Measurements from ENCODE around the gene KCNK1. TPM values are rescaled to one million over a fixed set of nuclear protein-coding genes. Genes with fewer than 3 reads are reported as not detected.

KCNK1 gene
- total RNA-seq, 4 donors from 2014 or later: 1.2 to 2.8 (median 1.7) TPM

- intact Hi-C loops (cut with DNase I): no loop called here
- Histone ChIP-seq H3K36me3 (peaks cover 0 to 7% (median 0%) of the 10 kb centered on the region in 4 donors), H3K27ac (replicated peaks in 1 of 4) (no peak overlapping the region), H3K9me3 (no peaks in the 10 kb centered on the region), H3K4me1 (no peaks in the 10 kb centered on the region), H3K27me3 (no peaks in the 10 kb centered on the region), H3K4me3 (no peak overlapping the region)
- TF ChIP-seq EP300 (IDR thresholded peaks at IDR 0.05) (no peak), POLR2AphosphoS5 (IDR thresholded peaks at IDR 0.05) (no peak), CTCF (IDR thresholded peaks at IDR 0.05) (no peak), POLR2A (IDR thresholded peaks at IDR 0.05; ENCODE audit: low read depth) (no peak)
- no peak for DNase-seq (ENCODE audit: extremely low spot score)
- 85% methylated on average over 5 of the region's 5 CpGs for WGBS
Measured at GRCh38 chr1:233664253-233664652, 50.3 kb downstream of the KCNK1 start.

GRCh38 chr1:233664804-233665574, 51.1 kb downstream of the KCNK1 start:
- H3K27me3 ChIP-seq: no peaks in the 10 kb centered on the region
- no peaks in the 10 kb centered on the region for H3K9me3 ChIP-seq
- no peaks in the 10 kb centered on the region for H3K4me1 ChIP-seq
- no peak overlapping the region for H3K4me3 ChIP-seq
- no peak for DNase-seq (ENCODE audit: extremely low spot score)
- H3K27ac ChIP-seq (replicated peaks in 1 of 4): no peak overlapping the region
- WGBS: 96% methylated on average over 5 of the region's 5 CpGs
- intact Hi-C loops (cut with DNase I): no loop called here
- TF ChIP-seq EP300 (IDR thresholded peaks at IDR 0.05): no peak
- no peak for TF ChIP-seq CTCF (IDR thresholded peaks at IDR 0.05)
- H3K36me3 ChIP-seq: peaks cover 0 to 7% (median 0%) of the 10 kb centered on the region in 4 donors

- H3K4me3 ChIP-seq: no peak overlapping the region
- WGBS: 77% methylated on average over 7 of the region's 7 CpGs
- TF ChIP-seq EP300 (IDR thresholded peaks at IDR 0.05): no peak
- no peak for TF ChIP-seq POLR2A (IDR thresholded peaks at IDR 0.05; ENCODE audit: low read depth)
- intact Hi-C loops (cut with DNase I): no loop called here
- no peak for DNase-seq (ENCODE audit: extremely low spot score)
- H3K4me1 ChIP-seq: no peaks in the 10 kb centered on the region
- no peaks in the 10 kb centered on the region for H3K27me3 ChIP-seq
- peaks cover 0 to 7% (median 0%) of the 10 kb centered on the region in 4 donors for H3K36me3 ChIP-seq
- no peak overlapping the region for H3K27ac ChIP-seq (replicated peaks in 1 of 4)
- no peaks in the 10 kb centered on the region for H3K9me3 ChIP-seq
Measured at GRCh38 chr1:233665575-233666270, 51.8 kb downstream of the KCNK1 start.

- Histone ChIP-seq H3K9me3 (no peaks in the 10 kb centered on the region), H3K4me3 (no peak overlapping the region), H3K27me3 (no peaks in the 10 kb centered on the region), H3K27ac (replicated peaks in 1 of 4) (no peak overlapping the region), H3K36me3 (peaks cover 0 to 7% (median 0%) of the 10 kb centered on the region in 4 donors), H3K4me1 (no peaks in the 10 kb centered on the region)
- DNase-seq (ENCODE audit: extremely low spot score): no peak
- 73% methylated on average over 3 of the region's 3 CpGs for WGBS
- no peak for TF ChIP-seq POLR2AphosphoS5 (IDR thresholded peaks at IDR 0.05)
- intact Hi-C loops (cut with DNase I): no loop called here
Measured at GRCh38 chr1:233667741-233668140, 53.8 kb downstream of the KCNK1 start.

GRCh38 chr1:233668146-233668724, 54.3 kb downstream of the KCNK1 start:
- 47% methylated on average over 8 of the region's 8 CpGs for WGBS
- Histone ChIP-seq H3K36me3 (peaks cover 0 to 7% (median 0%) of the 10 kb centered on the region in 4 donors), H3K4me3 (no peak overlapping the region), H3K27me3 (no peaks in the 10 kb centered on the region), H3K4me1 (no peaks in the 10 kb centered on the region), H3K27ac (replicated peaks in 1 of 4) (peak overlapping the region in 1 of 4 donors; percentile 22), H3K9me3 (no peaks in the 10 kb centered on the region)
- intact Hi-C loops (cut with DNase I): no loop called here
- DNase-seq (ENCODE audit: extremely low spot score): no peak
- TF ChIP-seq CTCF (IDR thresholded peaks at IDR 0.05) (no peak), POLR2AphosphoS5 (IDR thresholded peaks at IDR 0.05) (no peak), EP300 (IDR thresholded peaks at IDR 0.05) (no peak), POLR2A (IDR thresholded peaks at IDR 0.05; ENCODE audit: low read depth) (no peak)
